Muscle of leg (tissue), 11 donors: ENCODE data around the gene SAMD3. TPM values are rescaled to one million over a fixed set of nuclear protein-coding genes. Genes with fewer than 3 reads are reported as not detected.

Experiments
- DNase-seq: peaks from one replicate; pipeline ENCODE4 v3.0.0; 2013
- H3K27ac ChIP-seq: one replicate; pipeline ENCODE4 v1.5.1; 2013; ENCODE audit warnings: mild to moderate bottlenecking, low read length, control low read depth
- H3K27me3 ChIP-seq: one replicate; pipeline ENCODE4 v1.6.1; 2013; ENCODE audit warnings: low read length; ENCODE audit not compliant: control insufficient read depth, insufficient read depth
- H3K36me3 ChIP-seq: one replicate; pipeline ENCODE4 v1.6.1; 2013; ENCODE audit warnings: low read length; ENCODE audit not compliant: control insufficient read depth, insufficient read depth
- H3K4me1 ChIP-seq: one replicate; pipeline ENCODE4 v1.6.1; 2013; ENCODE audit warnings: low read length; ENCODE audit not compliant: control insufficient read depth, insufficient read depth
- H3K4me3 ChIP-seq: one replicate; pipeline ENCODE4 v1.5.1; 2013; ENCODE audit warnings: low read length, control low read depth
- H3K9me3 ChIP-seq: replicated peaks from 2 replicates; pipeline ENCODE4 v1.6.1; 2013; ENCODE audit warnings: low read depth, low read length; ENCODE audit not compliant: control insufficient read depth
- WGBS: methylation state at CpG from one replicate; pipeline ENCODE4 v1.1.5; 2013; ENCODE audit warnings: missing lambda C conversion rate; ENCODE audit not compliant: insufficient coverage; 5-methylcytosine and 5-hydroxymethylcytosine counted together
- polyA plus RNA-seq, 8 donors: library from polyadenylated mRNA; unstranded; fragments of 120-200 nt; gene quantifications; one replicate each; pipeline versions ENCODE4 v1.2.1 to v1.2.3, GENCODE V29; 2013; ENCODE audit warnings: inconsistent platforms in 1 of 8, low replicate concordance in 1 of 8; ENCODE audit not compliant: insufficient read length in 8 of 8, insufficient read depth in 1 of 8
- total RNA-seq: library from RNA; stranded (reverse); fragments of 120-200 nt; gene quantifications from one replicate; pipeline ENCODE4 v1.2.4, GENCODE V29; 2013

SAMD3 gene
- total and polyA plus RNA-seq, 9 donors: 0.58 to 3.3 (median 0.95) TPM

DNA sequence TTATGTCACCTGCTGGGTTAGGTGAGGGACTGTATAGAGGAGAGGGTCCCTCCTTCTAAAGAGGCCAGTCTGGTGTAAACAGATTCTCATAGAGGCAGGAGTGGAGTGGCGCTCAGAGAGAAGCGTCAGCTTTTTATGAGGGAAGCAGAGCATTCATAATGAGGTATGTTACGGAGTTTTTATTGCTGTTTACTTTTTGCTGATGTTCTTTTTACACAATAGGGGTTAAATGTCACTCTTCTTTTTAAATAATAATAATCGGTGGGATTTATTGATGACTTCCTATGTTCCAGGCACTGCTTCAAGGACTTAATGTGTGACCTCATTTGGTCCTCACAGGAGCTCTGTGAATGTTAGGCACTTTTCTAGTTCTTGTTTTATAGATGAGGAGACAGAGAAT is 124.4 kb downstream of the SAMD3 start:
- WGBS: 100% methylated on average over 1 of the region's 4 CpGs
- DNase-seq: no peak
- H3K9me3 ChIP-seq: no peaks in the 10 kb centered on the region

More for the DNA sequence above, 124.4 kb downstream of the SAMD3 start:
- no peak overlapping the region for H3K4me3 ChIP-seq
- no peaks in the 10 kb centered on the region for H3K4me1 ChIP-seq
- H3K27ac ChIP-seq: no peak overlapping the region
- H3K36me3 ChIP-seq: peaks cover 5% of the 10 kb centered on the region
- no peaks in the 10 kb centered on the region for H3K27me3 ChIP-seq

Other genes with a start within 250 kb of the SAMD3 start
- 5.5 TPM for gene L3MBTL3, start 204.4 kb downstream of the SAMD3 start, total RNA-seq
- 1 to 10 TPM; 4.5 to 8.4 (median 5.6) TPM for gene L3MBTL3, start 204.4 kb downstream of the SAMD3 start, polyA plus RNA-seq
- gene TMEM200A, start 143.1 kb upstream of the SAMD3 start, total RNA-seq: 9.2 TPM
- gene TMEM200A, start 143.1 kb upstream of the SAMD3 start, polyA plus RNA-seq: 10 to 100 TPM; 13.3 to 28.7 (median 20.5) TPM